Stomach (tissue), 9 donors: ENCODE measurements around the gene MEGF9. TPM values are rescaled to one million over a fixed set of nuclear protein-coding genes. Genes with fewer than 3 reads are reported as not detected.
"Not testable (repeated sequence)": the region's sequence is repeated elsewhere in the genome, so short reads cannot be mapped to it uniquely, and the experiment has no call there.

ENCODE experiments used
- DNase-seq, 2 donors: peaks; one replicate each; pipeline versions ENCODE4 v3.0.0 to v3.0.0-alpha.2; 2013 to 2019
- H3K27ac ChIP-seq, 5 donors: fragments of 200-600 bp in 4 of 5; sonication (generic) in 4 of 5; one replicate each; pipeline ENCODE4 v1.5.1; 2013 to 2019; ENCODE audit warnings: mild to moderate bottlenecking in 1 of 5, moderate library complexity in 1 of 5
- H3K27me3 ChIP-seq, 3 donors: fragments of 200-600 bp; sonication (generic); one replicate each; pipeline ENCODE4 v1.5.1; 2017 to 2019; ENCODE audit warnings: mixed run types in 1 of 3
- H3K36me3 ChIP-seq, 4 donors: fragments of 200-600 bp; sonication (generic); 1 replicate in 3 of 4; 2 replicates in 1 of 4; pipeline ENCODE4 v1.5.1; 2016 to 2019
- H3K4me1 ChIP-seq, 4 donors: fragments of 200-600 bp; sonication (generic); one replicate each; pipeline ENCODE4 v1.5.1; 2016 to 2019
- H3K4me3 ChIP-seq, 4 donors: fragments of 200-600 bp; sonication (generic) in 3 of 4; one replicate each; pipeline ENCODE4 v1.5.1; 2016 to 2019; ENCODE audit warnings: mild to moderate bottlenecking in 1 of 4
- H3K9me3 ChIP-seq, 4 donors: fragments of 200-600 bp; sonication (generic); one replicate each; pipeline ENCODE4 v1.5.1; 2016 to 2019
- CTCF ChIP-seq, 7 experiments: fragments of 450-650 bp in 4 of 7; fragments of 200-600 bp in 3 of 7; sonication (generic) in 3 of 7; IDR thresholded peaks; one replicate each; pipeline ENCODE4 v1.5.1; 2016 to 2019; ENCODE audit warnings: antibody characterized with exemption in 7 of 7, control low read depth in 2 of 7, mild to moderate bottlenecking in 1 of 7
- EP300 ChIP-seq: sonication (generic); formaldehyde crosslinking; IDR thresholded peaks from one replicate; pipeline ENCODE4 v1.6.1; 2017; ENCODE audit warnings: antibody characterized with exemption
- POLR2A ChIP-seq, 4 donors: fragments of 450-650 bp; IDR thresholded peaks; one replicate each; pipeline ENCODE4 v1.6.1; 2016; ENCODE audit warnings: antibody characterized with exemption in 4 of 4, control low read depth in 2 of 4, mild to moderate bottlenecking in 1 of 4, moderate library complexity in 1 of 4
- POLR2AphosphoS5 ChIP-seq, 3 donors: sonication (generic); formaldehyde crosslinking; IDR thresholded peaks; one replicate each; pipeline ENCODE4 v1.6.1; 2016; ENCODE audit warnings: antibody characterized with exemption in 3 of 3
- WGBS, 5 donors: extraction: QIAGEN DNeasy Blood & Tissue Kit in 3 of 5; methylation state at CpG; one replicate each; pipeline versions ENCODE4 v1.1.5 to v1.1.7; 2013 to 2018; 5-methylcytosine and 5-hydroxymethylcytosine counted together
- intact Hi-C: fragments of 100-400 bp; cut with DNase I; formaldehyde crosslinking; loops from one replicate; pipeline ENCODE4 v1.15.1; 2023; ENCODE audit warnings: low total_unique reads
- polyA plus RNA-seq, 3 donors: library from polyadenylated mRNA; stranded (reverse); fragments of 200-250 nt; gene quantifications; one replicate each; pipeline ENCODE4 v1.2.3, GENCODE V29; 2013
- total RNA-seq, 5 donors: library from RNA; depleted of rRNA; stranded (reverse); fragments of >200 nt; gene quantifications; one replicate each; pipeline versions ENCODE4 v1.1.0 to v1.2.3, GENCODE V29; 2014 to 2016
- donor health status: healthy with polysubstance abuse.
- donor health status: Bipolar disorder and iron deficiency.
- donor health status: healthy.

MEGF9 gene
- total and polyA plus RNA-seq, 8 donors = 3.5 to 26.8 (median 8.1) TPM

- H3K27ac ChIP-seq = no peak overlapping the region
- H3K27me3 ChIP-seq = no peaks in the 10 kb centered on the region
- no peak for TF ChIP-seq POLR2AphosphoS5 (IDR thresholded peaks at IDR 0.05)
- TF ChIP-seq EP300 = no peak
- no peak for TF ChIP-seq CTCF (IDR thresholded peaks at IDR 0.05)
- no peak for TF ChIP-seq POLR2A (IDR thresholded peaks at IDR 0.05)
- no peaks in the 10 kb centered on the region for H3K9me3 ChIP-seq
- intact Hi-C loops = no loop called here
- H3K4me1 ChIP-seq = no peaks in the 10 kb centered on the region
- H3K4me3 ChIP-seq = no peak overlapping the region
- H3K36me3 ChIP-seq = peaks cover 0 to 37% (median 23%) of the 10 kb centered on the region in 4 donors
- DNase-seq = no peak
- WGBS, 5 donors = 42 to 47% (median 46%) methylated on average over 2 of the region's 2 CpGs
Measured at GRCh38 chr9:120557205-120557604, 157.1 kb downstream of the MEGF9 start.

- Histone ChIP-seq H3K27ac (no peak overlapping the region), H3K4me1 (no peaks in the 10 kb centered on the region), H3K4me3 (no peak overlapping the region), H3K36me3 (peaks cover 0 to 33% (median 21%) of the 10 kb centered on the region in 4 donors), H3K9me3 (no peaks in the 10 kb centered on the region), H3K27me3 (no peaks in the 10 kb centered on the region)
- no peak for DNase-seq
- TF ChIP-seq CTCF (IDR thresholded peaks at IDR 0.05) (no peak), EP300 (no peak), POLR2AphosphoS5 (IDR thresholded peaks at IDR 0.05) (no peak), POLR2A (IDR thresholded peaks at IDR 0.05) (no peak)
- intact Hi-C loops = no loop called here
- WGBS, 5 donors = 87 to 94% (median 90%) methylated on average over 3 of the region's 3 CpGs
Measured at GRCh38 chr9:120556775-120557174, 157.5 kb downstream of the MEGF9 start.

GRCh38 chr9:120555839-120556238 lies 158.4 kb downstream of the MEGF9 start:
- Histone ChIP-seq H3K27ac (no peak overlapping the region), H3K4me3 (no peak overlapping the region), H3K4me1 (no peaks in the 10 kb centered on the region), H3K27me3 (no peaks in the 10 kb centered on the region), H3K36me3 (peaks cover 0 to 27% (median 23%) of the 10 kb centered on the region in 4 donors), H3K9me3 (no peaks in the 10 kb centered on the region)
- DNase-seq = no peak
- TF ChIP-seq POLR2AphosphoS5 (IDR thresholded peaks at IDR 0.05) (no peak), POLR2A (IDR thresholded peaks at IDR 0.05) (no peak), EP300 (no peak), CTCF (IDR thresholded peaks at IDR 0.05) (no peak)
- intact Hi-C loops = no loop called here
- WGBS, 5 donors = 83 to 94% (median 90%) methylated on average over 4 of the region's 4 CpGs

- intact Hi-C loops = not testable (repeated sequence)
Measured at GRCh38 chr9:120552210-120552704, 162.0 kb downstream of the MEGF9 start.

More at GRCh38 chr9:120552210-120552704, 162.0 kb downstream of the MEGF9 start:
- H3K4me3 ChIP-seq, H3K9me3 ChIP-seq, H3K27me3 ChIP-seq, DNase-seq, H3K4me1 ChIP-seq, H3K27ac ChIP-seq: not testable (repeated sequence)
- H3K36me3 ChIP-seq = peaks cover 15 to 61% (median 47%) of the 10 kb centered on the region in 4 donors
- 91 to 100% (median 96%) methylated on average over 4 to 6 of the region's 7 CpGs for WGBS, 5 donors

Other genes with a start within 250 kb of the MEGF9 start
- gene CDK5RAP2, start 134.3 kb downstream of the MEGF9 start, total RNA-seq = 100 to 1,000 TPM in 2 of 5 donors, 10 to 100 TPM in 3; 30.3 to 438 (median 59.7) TPM
- gene CDK5RAP2, start 134.3 kb downstream of the MEGF9 start, polyA plus RNA-seq = 10 to 100 TPM; 24.7 to 25.3 (median 25.2) TPM
- gene FBXW2, start 78.9 kb upstream of the MEGF9 start, total RNA-seq = 10 to 100 TPM; 11.3 to 78.9 (median 31.2) TPM
- 10 to 100 TPM in 2 of 3 donors, 1 to 10 TPM in 1; 7.9 to 19.2 (median 16.7) TPM for gene FBXW2, start 78.9 kb upstream of the MEGF9 start, polyA plus RNA-seq
- gene PSMD5, start 128.5 kb upstream of the MEGF9 start, total RNA-seq = 10 to 100 TPM; 18.8 to 39.1 (median 28.4) TPM
- gene PSMD5, start 128.5 kb upstream of the MEGF9 start, polyA plus RNA-seq = 10 to 100 TPM; 14.8 to 18.5 (median 15.7) TPM
- gene PHF19, start 162.7 kb upstream of the MEGF9 start, total RNA-seq = 100 to 1,000 TPM in 1 of 5 donors, 10 to 100 TPM in 4; 13.3 to 251 (median 26.8) TPM
- 10 to 100 TPM; 10.7 to 28.3 (median 27.6) TPM for gene PHF19, start 162.7 kb upstream of the MEGF9 start, polyA plus RNA-seq
- gene TRAF1, start 212.3 kb upstream of the MEGF9 start, total RNA-seq = 10 to 100 TPM in 1 of 5 donors, 1 to 10 TPM in 3, under 1 TPM in 1; 0.58 to 10.3 (median 2.8) TPM
- gene TRAF1, start 212.3 kb upstream of the MEGF9 start, polyA plus RNA-seq = 1 to 10 TPM; 2.3 to 6.8 (median 3.7) TPM